Adipocyte (in vitro differentiated cells): ENCODE measurements around the gene FRMD7.
"Not testable (repeated sequence)": the region's sequence is repeated elsewhere in the genome, so short reads cannot be mapped to it uniquely, and the experiment has no call there.

ENCODE experiments used
- DNase-seq: peaks from one replicate; pipeline ENCODE4 v3.0.0-alpha.2; 2015; ENCODE audit warnings: low read depth
- H3K27me3 ChIP-seq: replicated peaks from 2 replicates; pipeline ENCODE4 v1.7.0; 2013; ENCODE audit warnings: mild to moderate bottlenecking, low read length, moderate library complexity; ENCODE audit not compliant: control insufficient read depth, insufficient read depth
- H3K36me3 ChIP-seq: 2 replicates; pipeline ENCODE4 v1.7.0; 2013; ENCODE audit warnings: low read length, mild to moderate bottlenecking, moderate library complexity; ENCODE audit not compliant: control insufficient read depth, insufficient read depth, severe bottlenecking
- H3K4me1 ChIP-seq: 2 replicates; pipeline ENCODE4 v1.7.0; 2013; ENCODE audit warnings: mild to moderate bottlenecking, low read length, moderate library complexity; ENCODE audit not compliant: control insufficient read depth, insufficient read depth
- H3K4me3 ChIP-seq: 2 replicates; pipeline ENCODE4 v1.7.0; 2013; ENCODE audit warnings: mild to moderate bottlenecking, low read length, moderate library complexity
- H3K9ac ChIP-seq: 2 replicates; pipeline ENCODE4 v1.7.0; 2013; ENCODE audit warnings: mild to moderate bottlenecking, low read length, moderate library complexity
- H3K9me3 ChIP-seq: 2 replicates; pipeline ENCODE4 v1.7.0; 2013; ENCODE audit warnings: mild to moderate bottlenecking, low read length, moderate library complexity; ENCODE audit not compliant: control insufficient read depth

FRMD7 gene

DNA sequence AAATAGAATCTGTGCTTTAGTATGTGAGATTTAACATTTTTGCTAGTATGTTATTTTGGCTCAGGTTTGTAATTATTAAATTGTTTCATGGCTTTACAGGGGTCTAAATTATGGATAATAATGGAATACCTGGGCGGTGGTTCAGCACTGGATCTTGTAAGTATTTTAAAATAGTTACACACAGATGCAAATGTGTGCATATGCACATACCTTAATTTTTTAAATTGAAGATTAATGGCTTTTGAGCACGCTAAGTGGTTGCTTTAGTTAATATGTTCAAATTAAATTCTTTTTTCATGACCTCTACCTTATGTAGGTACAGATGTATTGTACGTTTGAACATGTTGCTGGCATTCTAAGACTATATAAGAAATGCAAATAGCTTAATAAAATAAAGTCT is 64.5 kb downstream of the FRMD7 start:
- Histone ChIP-seq H3K36me3 (no peaks in the 10 kb centered on the region), H3K4me1 (no peaks in the 10 kb centered on the region), H3K27me3 (no peaks in the 10 kb centered on the region), H3K9ac (no peak overlapping the region), H3K4me3 (no peak overlapping the region), H3K9me3 (no peaks in the 10 kb centered on the region)
- no peak for DNase-seq

GRCh38 chrX:132059973-132060540 is 67.8 kb downstream of the FRMD7 start:
- H3K4me3 ChIP-seq, result no peak overlapping the region
- no peak for DNase-seq
- no peak overlapping the region for H3K9ac ChIP-seq
- H3K27me3 ChIP-seq, result peaks cover 8% of the 10 kb centered on the region
- no peaks in the 10 kb centered on the region for H3K4me1 ChIP-seq
- no peaks in the 10 kb centered on the region for H3K36me3 ChIP-seq
- H3K9me3 ChIP-seq, result no peaks in the 10 kb centered on the region

DNA sequence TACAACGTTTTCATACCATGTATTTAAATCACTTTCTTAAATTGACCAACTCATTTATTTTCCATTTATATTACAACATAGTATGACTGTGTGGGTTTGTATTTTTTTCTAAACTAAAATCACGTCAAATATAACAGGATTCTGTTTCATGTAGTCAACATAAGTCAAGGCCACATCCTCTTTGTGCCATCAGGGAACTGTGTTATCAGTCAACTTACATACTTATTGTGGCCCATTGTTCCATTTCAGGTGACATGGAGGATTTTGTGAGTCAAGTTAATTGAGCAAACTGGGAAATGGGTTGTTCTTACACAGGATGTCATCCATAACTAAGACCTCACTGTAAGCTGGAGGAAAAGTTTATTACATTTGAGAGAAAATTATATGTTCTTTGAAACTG is 68.8 kb downstream of the FRMD7 start:
- no peak overlapping the region for H3K4me3 ChIP-seq
- DNase-seq, result no peak
- no peaks in the 10 kb centered on the region for H3K36me3 ChIP-seq
- no peak overlapping the region for H3K9ac ChIP-seq
- no peaks in the 10 kb centered on the region for H3K4me1 ChIP-seq
- H3K9me3 ChIP-seq, result no peaks in the 10 kb centered on the region
- H3K27me3 ChIP-seq, result peaks cover 8% of the 10 kb centered on the region

DNA sequence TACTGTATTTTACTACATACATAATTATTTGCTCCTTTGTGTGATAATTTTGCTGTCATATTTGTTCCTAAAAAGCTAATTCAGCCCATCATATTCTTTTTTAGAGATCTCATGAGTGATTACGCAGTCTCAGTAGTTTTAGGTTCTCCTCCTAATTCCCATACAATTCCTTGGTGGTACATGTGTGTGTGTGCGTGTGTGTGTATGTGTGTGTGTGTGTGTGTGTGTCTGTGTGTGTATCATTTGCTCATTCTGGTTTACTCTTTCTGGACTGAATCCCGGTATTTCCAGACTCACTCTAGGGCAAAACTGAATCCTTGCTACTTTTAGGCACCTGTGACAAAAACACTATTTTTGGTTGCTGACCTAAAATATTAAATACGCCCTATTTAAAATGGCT is 69.8 kb downstream of the FRMD7 start:
- no peak overlapping the region for H3K4me3 ChIP-seq
- no peak for DNase-seq
- peaks cover 8% of the 10 kb centered on the region for H3K27me3 ChIP-seq
- no peaks in the 10 kb centered on the region for H3K36me3 ChIP-seq
- no peaks in the 10 kb centered on the region for H3K9me3 ChIP-seq
- no peaks in the 10 kb centered on the region for H3K4me1 ChIP-seq
- H3K9ac ChIP-seq, result no peak overlapping the region

DNA sequence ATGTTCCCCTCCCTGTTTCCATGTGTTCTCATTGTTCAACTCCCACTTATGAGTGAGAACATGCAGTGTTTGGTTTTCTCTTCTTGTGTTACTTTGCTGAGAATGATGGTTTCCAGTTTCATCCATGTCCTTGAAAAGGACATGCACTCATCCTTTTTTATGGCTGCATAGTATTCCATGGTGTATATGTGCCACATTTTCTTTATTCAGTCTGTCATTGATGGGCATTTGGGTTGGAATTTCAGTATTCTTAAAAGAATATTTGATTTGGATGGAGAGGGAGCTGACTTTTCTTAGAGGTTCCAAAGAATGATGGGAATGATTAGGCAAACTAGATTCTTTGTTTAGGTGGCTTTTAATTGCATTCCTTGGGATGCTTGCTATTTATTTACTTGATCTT is 76.0 kb downstream of the FRMD7 start:
- H3K4me1 ChIP-seq, H3K4me3 ChIP-seq, DNase-seq, H3K36me3 ChIP-seq, H3K9me3 ChIP-seq, H3K9ac ChIP-seq: not testable (repeated sequence)
- peaks cover 15% of the 10 kb centered on the region for H3K27me3 ChIP-seq

DNA sequence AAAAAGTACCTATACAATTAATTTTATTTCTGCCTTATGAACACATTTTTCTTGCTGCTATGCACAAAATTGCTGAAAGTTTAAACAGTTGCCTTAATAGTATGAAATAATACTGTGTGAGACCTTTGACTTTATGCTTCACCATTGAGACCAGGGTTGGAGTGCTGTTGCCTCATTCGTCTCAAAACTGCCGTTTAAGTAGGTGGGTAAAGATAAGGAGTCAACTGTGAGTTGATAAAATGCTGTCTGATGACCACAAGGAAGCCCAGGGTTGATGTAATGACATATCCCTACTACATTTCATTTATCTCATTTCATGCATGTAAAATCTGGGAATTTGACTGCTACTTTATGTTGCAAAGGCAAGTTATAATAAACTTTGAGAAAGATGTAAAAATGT is 81.3 kb downstream of the FRMD7 start:
- no peaks in the 10 kb centered on the region for H3K9me3 ChIP-seq
- H3K36me3 ChIP-seq, result no peaks in the 10 kb centered on the region
- no peak overlapping the region for H3K9ac ChIP-seq
- H3K4me1 ChIP-seq, result no peaks in the 10 kb centered on the region
- H3K27me3 ChIP-seq, result peaks cover 19% of the 10 kb centered on the region
- no peak for DNase-seq
- no peak overlapping the region for H3K4me3 ChIP-seq

DNA sequence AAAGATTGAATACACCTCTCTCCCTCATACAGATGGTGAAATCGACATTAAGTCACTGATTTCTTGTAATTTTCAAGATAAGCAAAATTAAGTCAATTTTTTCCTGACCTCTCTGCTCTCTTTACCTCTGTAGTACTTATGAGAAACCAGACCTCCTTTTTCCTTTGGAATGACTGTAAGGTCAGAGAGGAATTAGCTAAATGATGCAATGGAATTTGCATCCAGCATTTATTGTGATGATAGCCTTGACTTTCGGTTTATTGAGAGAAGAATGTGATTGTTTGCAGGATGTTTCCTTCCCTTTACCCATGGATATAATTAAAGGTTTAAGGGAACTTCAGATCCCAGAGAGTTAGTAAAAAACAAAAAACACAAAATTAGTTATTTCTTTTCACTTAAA is 82.4 kb downstream of the FRMD7 start:
- DNase-seq, result peak; percentile 10
- Histone ChIP-seq H3K27me3 (peaks cover 19% of the 10 kb centered on the region), H3K4me1 (no peaks in the 10 kb centered on the region), H3K9ac (no peak overlapping the region), H3K9me3 (no peaks in the 10 kb centered on the region), H3K4me3 (no peak overlapping the region), H3K36me3 (no peaks in the 10 kb centered on the region)

DNA sequence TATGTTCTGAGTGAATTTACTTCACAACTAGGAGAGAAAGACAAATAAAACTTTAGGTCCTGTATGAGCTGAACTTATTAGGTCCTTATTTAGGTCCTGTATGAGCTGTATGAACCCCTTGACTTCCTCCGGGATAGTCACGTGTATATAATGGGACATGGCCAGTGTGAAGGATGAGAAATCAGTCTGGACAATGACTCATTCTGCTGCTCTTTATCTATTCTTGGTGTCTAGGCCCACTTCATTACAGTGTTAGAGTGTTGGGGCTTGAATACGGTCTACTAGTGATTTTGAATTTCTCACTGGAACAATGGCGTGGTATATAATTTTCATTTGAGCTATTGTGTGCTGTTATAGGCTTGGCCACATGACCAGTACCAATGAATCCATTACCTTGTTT is 82.9 kb downstream of the FRMD7 start:
- Histone ChIP-seq H3K9ac (no peak overlapping the region), H3K27me3 (peaks cover 18% of the 10 kb centered on the region), H3K36me3 (no peaks in the 10 kb centered on the region), H3K4me3 (no peak overlapping the region), H3K4me1 (no peaks in the 10 kb centered on the region), H3K9me3 (no peaks in the 10 kb centered on the region)
- no peak for DNase-seq

DNA sequence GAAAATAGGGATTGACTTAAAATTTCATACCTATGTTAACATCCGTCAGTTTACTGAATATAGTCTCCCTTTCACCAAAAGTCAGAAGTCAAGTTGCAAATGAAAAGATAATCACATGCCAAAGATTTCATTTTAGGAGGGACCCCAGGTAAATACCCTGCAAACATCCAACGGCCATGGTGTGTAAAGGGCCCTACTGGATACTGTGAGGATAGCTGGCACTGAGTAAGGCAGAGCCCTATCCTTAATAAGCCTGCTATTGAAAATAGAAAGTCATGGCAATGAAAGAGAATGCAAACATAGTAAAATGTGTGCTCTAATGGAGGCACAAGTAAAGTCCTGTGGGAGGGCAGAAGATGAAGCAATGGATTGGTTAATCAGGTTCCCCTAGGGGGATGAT is 83.8 kb downstream of the FRMD7 start:
- Histone ChIP-seq H3K27me3 (peaks cover 19% of the 10 kb centered on the region), H3K4me1 (no peaks in the 10 kb centered on the region), H3K9me3 (no peaks in the 10 kb centered on the region), H3K4me3 (no peak overlapping the region), H3K36me3 (no peaks in the 10 kb centered on the region), H3K9ac (no peak overlapping the region)
- DNase-seq, result no peak

GRCh38 chrX:132041015-132041414 is 86.8 kb downstream of the FRMD7 start:
- H3K4me3 ChIP-seq, result no peak overlapping the region

DNA sequence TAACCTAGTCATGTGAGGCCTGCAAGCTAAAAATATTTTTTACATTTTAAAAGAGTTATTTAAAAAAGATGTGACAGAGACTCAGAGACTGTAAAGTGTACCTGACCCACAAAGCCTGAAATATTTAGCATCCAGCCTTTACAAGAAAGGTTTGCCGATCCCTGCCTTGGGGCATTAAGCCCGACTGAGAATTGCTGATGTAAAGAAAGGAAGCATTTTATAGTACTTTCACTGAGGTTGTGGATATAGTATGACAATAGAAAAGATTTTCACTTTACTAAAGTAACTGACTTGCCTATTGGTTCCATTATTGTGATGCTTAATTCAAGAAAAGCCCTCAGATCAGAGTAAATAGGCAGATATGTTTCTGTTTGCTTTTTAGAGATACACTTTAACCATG is 87.8 kb downstream of the FRMD7 start:
- H3K9ac ChIP-seq, result no peak overlapping the region
- H3K4me1 ChIP-seq, result no peaks in the 10 kb centered on the region
- H3K9me3 ChIP-seq, result no peaks in the 10 kb centered on the region
- no peaks in the 10 kb centered on the region for H3K36me3 ChIP-seq
- peaks cover 15% of the 10 kb centered on the region for H3K27me3 ChIP-seq
- no peak overlapping the region for H3K4me3 ChIP-seq
- DNase-seq, result no peak

More at GRCh38 chrX:132041015-132041414, 86.8 kb downstream of the FRMD7 start:
- Histone ChIP-seq H3K4me1 (no peaks in the 10 kb centered on the region), H3K9me3 (no peaks in the 10 kb centered on the region), H3K36me3 (no peaks in the 10 kb centered on the region), H3K27me3 (peaks cover 18% of the 10 kb centered on the region), H3K9ac (no peak overlapping the region)
- DNase-seq, result peak; percentile 39

DNA sequence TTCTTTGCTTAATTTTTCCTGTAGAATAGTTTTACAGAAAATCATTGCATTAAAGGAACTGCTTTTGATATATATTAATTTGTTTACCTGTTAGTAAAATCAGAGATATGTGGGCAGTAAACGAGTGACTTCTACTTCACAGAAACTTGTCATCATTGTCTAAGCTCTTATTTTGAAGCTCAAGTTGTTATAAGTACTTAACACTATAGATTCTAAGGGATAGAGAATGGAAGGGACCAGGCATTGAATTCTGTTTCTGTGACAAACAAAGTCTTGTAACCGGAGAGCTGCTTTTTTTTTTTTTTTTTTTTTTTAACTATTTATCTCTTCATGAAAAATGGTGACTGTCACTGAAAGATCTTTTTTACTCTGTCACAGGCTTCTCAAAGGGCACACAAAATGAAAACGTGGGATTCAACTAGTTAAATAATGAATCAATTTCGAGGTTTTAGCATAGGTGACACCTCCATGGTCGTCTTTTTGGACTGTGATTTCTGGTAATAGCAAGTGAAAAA is 90.3 kb downstream of the FRMD7 start:
- Histone ChIP-seq H3K36me3 (no peaks in the 10 kb centered on the region), H3K27me3 (peaks cover 20% of the 10 kb centered on the region), H3K4me3 (no peak overlapping the region), H3K4me1 (no peaks in the 10 kb centered on the region), H3K9ac (no peak overlapping the region), H3K9me3 (no peaks in the 10 kb centered on the region)
- no peak for DNase-seq
